Measurements from ENCODE around the gene ARHGAP23.
"Not testable (repeated sequence)": the region's sequence is repeated elsewhere in the genome, so short reads cannot be mapped to it uniquely, and the experiment has no call there.

ARHGAP23 gene

DNA sequence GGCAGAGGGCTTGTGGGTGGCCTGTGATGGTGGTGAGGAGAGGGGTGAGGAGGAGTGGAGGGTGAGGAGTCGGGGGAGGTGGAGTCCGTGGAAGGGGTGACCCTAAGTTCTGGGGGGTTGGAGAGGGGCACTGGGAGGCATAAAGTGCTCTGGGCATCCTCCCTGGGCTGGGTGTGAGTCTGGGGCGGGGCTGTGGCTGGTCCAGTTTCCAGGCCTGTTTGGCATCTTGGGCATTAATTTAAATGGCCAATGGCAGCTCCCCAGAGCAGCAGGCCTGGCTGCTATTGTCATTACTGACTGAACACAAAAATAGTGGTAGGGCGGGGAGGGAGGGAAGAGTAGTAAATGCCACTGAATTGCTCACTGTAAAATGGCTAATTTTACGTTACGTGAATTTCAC lies 7.7 kb upstream of the ARHGAP23 start:
- no peak for DNase-seq

DNA sequence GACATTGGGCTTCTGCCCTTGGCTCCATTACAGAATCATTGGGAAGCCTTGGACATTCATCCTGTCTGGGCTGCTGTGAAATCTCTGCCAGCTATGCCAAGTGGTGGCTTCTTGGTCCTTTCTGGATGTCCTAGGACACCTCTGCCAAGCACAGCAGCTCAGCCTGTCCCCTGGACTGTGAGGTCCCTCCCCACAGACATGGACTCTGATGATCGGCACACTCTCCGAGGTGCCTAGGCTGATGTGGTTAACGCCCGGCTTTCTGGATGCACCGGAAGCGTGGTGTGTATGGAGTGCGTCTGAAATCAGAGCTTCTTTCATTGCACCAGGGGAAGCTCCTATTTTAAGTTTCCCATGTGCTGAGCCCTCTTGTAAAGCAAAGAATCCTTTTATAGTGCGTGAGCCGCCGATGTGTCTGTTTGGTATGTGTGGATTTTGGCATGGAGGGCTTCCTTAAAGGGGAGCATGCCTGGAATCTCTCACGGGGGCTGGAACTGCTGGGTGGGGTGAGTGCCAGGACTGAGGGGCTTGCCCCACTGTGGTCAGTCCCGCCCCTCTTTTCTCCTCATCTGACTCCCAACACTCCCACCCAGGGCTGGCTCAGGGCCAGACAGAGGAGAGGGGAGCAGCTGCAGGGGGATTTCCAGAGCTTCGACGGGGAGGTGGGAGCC lies 7.0 kb upstream of the ARHGAP23 start:
- peak in 1 of 56 donors; percentile 47 for DNase-seq

- peak in 2 of 56 donors; percentile 38 to 62 for DNase-seq
Measured at GRCh38 chr17:38421871-38422827, 6.1 kb upstream of the ARHGAP23 start.

GRCh38 chr17:38424297-38424972 lies 3.8 kb upstream of the ARHGAP23 start:
- DNase-seq: no peak

- no peak for DNase-seq
Measured at GRCh38 chr17:38425031-38425430, 3.2 kb upstream of the ARHGAP23 start.

DNA sequence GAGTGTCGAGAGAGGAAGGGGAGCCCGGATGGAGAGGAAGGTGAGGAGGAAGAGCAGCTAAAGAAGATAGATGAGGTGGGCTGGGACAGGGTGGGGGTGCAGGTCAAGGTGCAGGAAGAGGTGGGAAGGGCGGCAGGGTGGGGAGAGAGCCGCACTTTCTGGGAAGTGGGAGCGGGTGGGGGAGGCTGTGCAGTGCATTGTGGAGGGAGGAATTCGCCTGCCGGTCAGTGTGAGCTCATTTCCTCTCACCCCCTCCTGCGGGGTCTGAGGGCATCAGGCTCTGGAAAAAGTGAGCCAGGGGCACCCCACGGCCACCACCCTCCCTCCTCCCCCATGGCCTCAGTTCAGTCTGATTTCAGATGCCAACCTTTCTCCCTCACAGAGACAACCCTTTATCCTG lies 2.5 kb upstream of the ARHGAP23 start:
- DNase-seq: no peak

GRCh38 chr17:38426441-38426840 lies 1.8 kb upstream of the ARHGAP23 start:
- DNase-seq: no peak

GRCh38 chr17:38427160-38427949 lies 909 bp upstream of the ARHGAP23 start:
- DNase-seq: no peak

DNA sequence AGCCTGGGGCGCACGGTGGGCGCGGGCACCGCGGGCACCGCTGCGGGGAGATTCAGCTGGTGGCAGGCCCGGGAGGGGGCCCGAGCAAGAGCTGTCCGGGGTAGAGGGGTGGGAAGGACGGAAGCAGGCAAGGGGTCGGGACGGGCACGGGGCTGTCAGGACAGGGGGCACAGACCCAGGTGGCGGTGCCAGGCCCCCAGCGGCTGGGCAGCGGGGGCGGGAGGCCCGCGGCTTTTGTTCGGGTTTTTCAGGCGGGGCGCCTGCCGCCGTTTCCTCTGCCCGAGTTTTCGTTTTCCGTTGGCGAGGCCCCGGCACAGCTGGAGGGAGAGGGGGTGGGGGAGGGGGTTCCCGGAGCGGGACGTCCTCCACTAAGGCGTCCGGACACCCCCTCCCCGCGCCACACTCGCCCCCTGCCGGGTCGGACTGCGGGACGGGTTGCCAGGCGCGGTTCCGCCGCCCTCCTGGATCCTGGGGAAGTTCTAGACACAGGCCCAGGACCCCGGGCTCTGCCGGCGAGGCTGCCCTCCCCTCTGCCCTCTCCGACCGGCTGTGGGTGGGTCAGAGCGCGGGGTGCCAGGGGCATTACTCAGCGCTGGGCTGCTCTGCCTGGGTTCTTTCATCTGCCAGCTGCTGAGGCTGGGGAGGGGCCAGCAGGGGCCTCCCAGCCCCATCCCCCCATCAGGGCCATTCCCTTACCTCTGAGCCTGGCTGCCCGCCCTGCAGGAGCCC lies 543 bp downstream of the ARHGAP23 start:
- DNase-seq: peak in 52 of 56 donors; percentile 26 to 92 (median 78)

GRCh38 chr17:38429476-38430100 lies 1.3 kb downstream of the ARHGAP23 start:
- DNase-seq: peak in 2 of 56 donors; percentile 27 to 39

GRCh38 chr17:38430316-38430715 lies 2.1 kb downstream of the ARHGAP23 start:
- peak in 1 of 56 donors; percentile 27 for DNase-seq

DNA sequence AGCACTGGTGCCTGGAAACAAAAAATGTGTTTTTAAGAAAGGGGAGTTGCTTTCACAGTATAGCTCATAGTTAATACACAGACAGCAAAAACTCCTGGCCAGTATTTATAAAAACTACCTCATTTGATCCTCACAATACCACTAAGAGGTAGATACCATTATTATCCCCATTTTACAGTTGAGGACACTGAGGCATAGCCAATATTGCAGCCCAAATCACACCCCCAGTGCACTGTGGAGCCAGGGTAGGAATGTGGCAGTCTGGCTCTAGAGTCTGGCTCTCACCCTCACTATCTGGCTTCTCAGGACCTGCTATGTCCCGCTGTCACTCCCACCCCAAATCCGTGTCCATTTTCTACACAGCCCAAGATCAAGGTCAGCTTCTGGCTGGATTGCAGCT lies 2.6 kb downstream of the ARHGAP23 start:
- no peak for DNase-seq

DNA sequence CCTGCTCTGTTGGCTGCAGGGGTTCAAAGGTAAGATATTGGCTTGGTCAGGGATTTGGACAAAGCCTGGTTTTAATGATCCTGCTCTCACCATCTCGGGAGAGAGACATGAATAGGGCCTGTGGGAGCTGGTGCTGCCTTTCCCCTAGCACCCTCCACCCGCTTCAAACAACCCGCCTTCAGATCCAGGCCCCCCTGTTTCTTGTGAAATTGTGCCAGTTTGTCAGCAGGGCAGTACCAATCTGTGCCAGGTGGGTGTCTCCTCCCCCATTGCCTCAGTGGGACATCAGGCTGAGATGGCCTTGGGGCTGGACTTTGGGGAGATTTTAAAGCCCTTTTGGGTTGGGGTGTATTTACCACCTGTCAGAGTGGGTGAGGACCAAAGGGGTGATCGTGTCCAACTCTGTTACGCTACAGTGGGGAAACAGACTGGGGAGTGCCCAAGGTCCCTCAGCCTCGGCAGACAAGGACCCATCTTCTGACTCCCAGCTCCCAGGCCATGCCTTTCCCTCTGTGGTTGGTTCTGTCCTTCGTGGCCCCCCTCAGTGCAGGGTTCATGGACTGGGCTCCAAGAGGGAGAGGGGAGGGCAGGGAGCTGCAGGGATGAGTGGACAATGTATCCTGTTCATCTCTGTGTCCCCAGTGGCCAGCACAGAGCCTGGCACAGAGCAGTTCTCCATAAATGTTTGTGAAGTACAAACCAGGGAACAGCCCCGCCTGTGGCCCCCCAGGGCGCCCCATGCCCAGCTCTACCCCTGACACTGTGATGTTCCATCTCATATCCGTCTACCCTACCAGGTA lies 3.3 kb downstream of the ARHGAP23 start:
- peak in 54 of 56 donors; percentile 31 to 96 (median 84) for DNase-seq

GRCh38 chr17:38434178-38434665 lies 6.0 kb downstream of the ARHGAP23 start:
- peak in 50 of 56 donors; percentile 25 to 85 (median 66) for DNase-seq

GRCh38 chr17:38435795-38436194 lies 7.5 kb downstream of the ARHGAP23 start:
- DNase-seq: no peak

GRCh38 chr17:38436386-38436785 lies 8.1 kb downstream of the ARHGAP23 start:
- no peak for DNase-seq

GRCh38 chr17:38437313-38437712 lies 9.0 kb downstream of the ARHGAP23 start:
- not testable (repeated sequence) for DNase-seq

- DNase-seq: no peak
Measured at GRCh38 chr17:38439436-38439835, 11.2 kb downstream of the ARHGAP23 start.
